ENCODE data around the gene ARHGEF3.

- peak; percentile 18 for TF ChIP-seq POLR2A (IDR thresholded peaks at IDR 0.05)
- TF ChIP-seq EP300 (IDR thresholded peaks at IDR 0.05) = no peak
Observed at GRCh38 chr3:56800130-56800831, 1.5 kb downstream of the ARHGEF3 start.

All from ovary (tissue), 1 donor.